Mesenteric fat pad (tissue), 1 donor: ENCODE data around the gene NACA2. TPM values are rescaled to one million over a fixed set of nuclear protein-coding genes. Genes with fewer than 3 reads are reported as not detected.
"Not testable (repeated sequence)": the region's sequence is repeated elsewhere in the genome, so short reads cannot be mapped to it uniquely, and the experiment has no call there.

ENCODE experiments used
- DNase-seq: peaks from one replicate; pipeline ENCODE4 v3.0.0-alpha.2; 2020; ENCODE audit warnings: low spot score
- total RNA-seq: library from RNA; stranded (reverse); fragmentation: NEBNext Ultra II Directional; extraction: Animal tissue kit (Norgen Biotek cat#: 25700); gene quantifications from one replicate; pipeline ENCODE4 v1.2.1, GENCODE V29; 2021
- donor health status: DM: yes; HTN: yes; CAD: no.

Gene NACA2
- total RNA-seq, 1 donor from 2014 or later: not detected

- DNase-seq: no peak
Measured at GRCh38 chr17:61578645-61579044, 12.4 kb downstream of the NACA2 start.

DNA sequence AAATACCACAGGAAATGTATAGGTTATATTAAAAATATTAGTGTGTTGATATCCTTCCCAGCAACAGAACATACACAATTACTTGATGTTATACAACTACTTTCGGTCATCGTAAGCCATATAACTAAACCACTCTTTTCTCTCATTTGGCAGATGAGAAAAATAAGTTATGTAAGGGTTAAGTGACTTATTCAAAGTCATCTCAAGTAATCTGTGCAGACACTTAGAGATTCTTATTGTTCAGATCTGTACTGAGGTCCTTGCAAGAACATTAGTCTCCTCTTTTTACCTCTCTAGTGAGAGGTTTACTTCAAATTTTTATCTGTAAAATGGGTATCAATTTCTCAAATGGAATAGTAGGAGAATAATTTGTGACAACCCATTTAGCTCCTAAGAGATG, 15.0 kb downstream of the NACA2 start:
- DNase-seq: no peak

DNA sequence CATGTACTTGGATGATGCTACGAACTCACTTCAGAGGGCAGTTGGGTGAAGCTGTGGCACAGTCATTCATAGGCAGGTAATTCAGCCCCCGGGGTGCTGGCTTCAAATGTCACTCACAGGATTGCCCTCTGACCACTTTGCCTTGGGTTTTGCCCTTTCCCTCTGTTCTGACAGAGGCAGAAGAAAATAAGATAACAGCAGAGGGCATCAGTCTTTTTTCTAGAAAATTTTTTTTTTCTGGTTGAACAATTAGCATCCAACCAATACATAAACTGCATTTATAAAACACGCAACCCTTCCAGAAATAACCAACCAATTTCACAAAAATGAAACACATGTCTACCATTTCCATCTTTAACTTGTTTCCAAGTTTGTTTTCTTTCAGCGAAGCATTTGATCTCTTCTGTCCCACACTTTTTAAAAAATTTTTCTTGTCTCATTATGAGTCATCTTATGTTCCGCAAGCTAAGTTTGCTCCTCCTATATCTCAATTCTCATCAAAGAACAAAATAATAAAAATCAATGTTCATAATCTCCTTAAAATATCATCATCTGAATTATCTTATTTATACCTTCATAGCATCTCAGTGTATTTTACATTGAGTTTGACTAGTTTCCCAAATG, 15.6 kb downstream of the NACA2 start:
- no peak for DNase-seq

DNA sequence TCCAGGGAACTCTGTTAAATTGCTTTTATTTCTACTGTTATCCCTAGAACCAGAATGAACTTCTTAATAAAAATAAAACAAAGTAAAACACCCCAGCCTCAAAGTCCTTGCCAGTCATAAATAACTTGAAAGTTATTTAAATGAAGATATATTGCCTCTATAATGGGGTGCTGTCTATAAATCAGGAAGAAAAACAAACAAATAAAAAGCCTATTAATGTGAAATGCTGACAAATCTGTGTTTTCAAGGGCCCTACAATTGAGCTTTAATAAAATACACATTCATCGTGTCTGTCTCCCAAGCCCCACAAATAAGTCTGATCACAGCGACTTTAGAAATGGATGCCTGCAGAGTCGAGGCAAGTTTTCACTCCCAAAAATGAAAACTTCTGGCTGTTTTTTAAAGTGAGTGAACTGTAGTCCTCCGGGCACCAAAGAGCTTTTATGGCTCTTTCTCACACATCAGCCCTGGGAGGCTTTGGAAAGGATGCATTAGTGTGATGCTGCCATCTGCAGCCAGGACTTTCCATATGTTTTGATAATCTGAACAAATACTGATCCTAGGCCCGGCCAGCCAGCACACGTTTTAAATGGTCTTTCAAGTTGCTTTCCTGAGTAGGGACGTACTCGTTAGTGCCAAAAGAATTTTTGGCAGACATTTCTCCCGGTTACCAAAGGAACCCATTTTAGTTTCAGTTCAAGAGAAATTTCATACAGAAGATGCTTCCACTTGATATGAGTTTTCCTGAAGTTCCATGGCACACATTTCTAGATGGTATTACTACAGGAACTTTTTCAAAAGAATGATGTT, 16.3 kb downstream of the NACA2 start:
- DNase-seq: no peak

DNA sequence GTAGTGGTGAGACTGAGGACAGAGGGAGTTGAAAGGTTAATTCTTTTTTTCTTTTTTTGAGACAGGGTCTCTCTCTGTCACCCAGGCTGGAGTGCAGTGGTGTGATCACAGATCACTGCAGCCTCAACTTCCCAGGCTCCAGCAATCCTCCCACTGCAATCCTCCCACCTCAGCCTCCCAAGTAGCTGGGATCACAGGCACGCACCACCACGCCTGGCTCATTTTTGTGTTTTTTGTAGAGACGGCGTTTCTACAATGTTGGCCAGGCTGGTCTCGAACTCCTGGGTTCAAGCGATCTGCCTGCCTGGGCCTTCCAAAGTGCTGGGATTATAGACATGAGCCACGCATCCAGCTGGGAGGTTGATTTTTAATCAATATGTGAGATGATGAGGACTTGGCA, 18.5 kb downstream of the NACA2 start:
- DNase-seq: not testable (repeated sequence)

GRCh38 chr17:61571624-61572023, 19.4 kb downstream of the NACA2 start:
- DNase-seq: no peak

DNA sequence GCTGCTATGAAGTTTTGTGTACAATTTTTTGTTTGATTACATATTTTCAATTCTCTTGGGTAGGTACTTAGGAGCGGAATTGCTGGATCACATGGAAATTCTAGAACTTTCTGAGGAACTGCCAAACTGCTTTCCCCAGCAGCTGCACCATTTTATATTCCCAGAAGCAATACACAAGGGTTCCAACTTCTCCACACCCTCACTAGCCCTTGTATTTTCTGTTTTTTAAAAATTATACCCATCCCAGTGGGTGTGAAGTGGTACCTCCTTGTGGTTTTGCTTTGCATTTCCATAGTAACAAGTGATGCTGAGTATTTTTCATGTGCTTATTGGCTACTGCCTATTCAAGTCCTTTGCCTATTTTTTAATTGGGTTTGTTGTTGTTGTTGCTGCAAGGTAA, 20.9 kb downstream of the NACA2 start:
- DNase-seq: no peak

GRCh38 chr17:61569525-61569924, 21.5 kb downstream of the NACA2 start:
- not testable (repeated sequence) for DNase-seq

GRCh38 chr17:61568219-61569072, 22.6 kb downstream of the NACA2 start:
- no peak for DNase-seq

DNA sequence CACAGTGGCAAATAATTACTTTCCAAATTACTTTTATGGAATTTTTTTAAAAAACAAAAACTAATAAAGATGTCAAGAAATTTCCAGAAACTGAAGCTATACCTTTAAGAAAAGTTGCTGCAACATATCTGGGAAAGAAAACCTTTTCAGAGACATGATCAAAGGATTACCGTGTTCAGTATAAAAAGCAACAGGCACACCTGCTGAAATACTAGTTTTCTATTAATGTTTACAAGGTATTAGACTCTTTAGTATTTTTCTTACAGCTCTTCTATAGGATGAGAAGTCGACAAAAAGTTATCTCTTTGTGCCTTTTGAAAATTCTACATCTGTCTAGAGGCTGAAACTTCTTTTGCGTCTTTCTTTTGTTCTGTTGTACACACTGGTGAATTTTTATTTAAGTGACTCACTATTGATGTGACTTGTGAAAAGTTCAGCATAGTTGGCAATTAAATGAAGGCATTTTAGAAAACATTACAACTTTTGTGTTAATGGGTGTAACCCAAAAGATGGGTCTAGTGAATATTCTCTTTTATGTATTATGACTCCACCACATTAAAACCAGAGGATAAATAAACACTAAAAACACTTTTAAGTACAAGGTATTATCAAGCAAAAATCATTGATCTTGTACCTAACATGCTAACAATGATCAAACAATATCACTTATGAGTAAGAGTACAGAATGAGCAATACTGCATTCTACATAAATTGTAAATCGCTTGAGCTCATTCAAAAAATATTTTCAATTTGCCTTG, 23.8 kb downstream of the NACA2 start:
- DNase-seq: no peak

DNA sequence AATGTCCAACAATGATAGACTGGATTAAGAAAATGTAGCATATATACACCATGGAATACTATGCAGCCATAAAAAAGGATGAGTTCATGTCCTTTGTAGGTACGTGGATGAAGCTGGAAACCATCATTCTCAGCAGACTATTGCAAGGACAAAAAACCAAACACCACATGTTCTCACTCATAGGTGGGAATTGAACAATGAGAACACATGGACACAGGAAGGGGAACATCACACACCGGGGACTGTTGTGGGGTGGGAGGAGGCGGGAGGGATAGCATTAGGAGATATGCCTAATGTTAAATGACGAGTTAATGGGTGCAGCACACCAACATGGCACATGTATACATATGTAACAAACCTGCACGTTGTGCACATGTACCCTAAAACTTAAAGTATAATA, 24.6 kb downstream of the NACA2 start:
- DNase-seq: not testable (repeated sequence)

DNA sequence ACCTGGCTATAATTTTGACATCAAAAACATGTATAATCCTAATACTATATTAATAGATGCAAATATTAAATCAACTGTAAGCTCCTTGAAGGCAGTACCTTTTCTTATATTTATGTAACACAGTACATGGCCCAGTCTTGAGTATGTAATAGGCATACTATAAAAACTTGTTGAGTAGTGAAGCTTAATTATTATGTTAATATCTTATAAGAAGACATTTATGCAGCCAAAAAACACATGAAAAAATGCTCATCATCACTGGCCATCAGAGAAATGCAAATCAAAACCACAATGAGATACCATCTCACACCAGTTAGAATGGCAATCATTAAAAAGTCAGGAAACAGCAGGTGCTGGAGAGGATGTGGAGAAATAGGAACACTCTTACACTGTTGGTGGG, 25.2 kb downstream of the NACA2 start:
- DNase-seq: not testable (repeated sequence)

GRCh38 chr17:61565213-61565612, 25.8 kb downstream of the NACA2 start:
- no peak for DNase-seq

- no peak for DNase-seq
Measured at GRCh38 chr17:61562287-61562686, 28.7 kb downstream of the NACA2 start.

DNA sequence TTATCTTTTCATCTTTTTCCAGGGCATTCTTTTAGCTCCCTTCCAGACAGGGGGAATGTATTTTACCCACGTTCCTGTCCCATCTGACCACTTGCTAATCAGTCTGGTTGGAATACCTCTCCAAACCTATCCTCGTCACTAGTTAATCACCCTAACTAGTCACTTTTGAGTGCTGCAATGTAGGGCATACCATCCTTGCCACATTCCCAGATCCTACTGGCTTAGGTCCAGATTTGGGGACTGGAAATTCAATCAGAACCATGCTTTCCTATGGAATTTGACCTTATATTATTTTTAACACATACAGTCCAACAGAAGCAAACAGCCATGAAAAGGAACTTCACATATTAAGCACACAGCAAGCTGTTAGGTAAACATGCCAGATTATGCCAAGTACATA, 29.7 kb downstream of the NACA2 start:
- DNase-seq: no peak

GRCh38 chr17:61560071-61560470, 30.9 kb downstream of the NACA2 start:
- DNase-seq: no peak

GRCh38 chr17:61556224-61557188, 34.5 kb downstream of the NACA2 start:
- DNase-seq: no peak

GRCh38 chr17:61555127-61555566, 35.9 kb downstream of the NACA2 start:
- no peak for DNase-seq

DNA sequence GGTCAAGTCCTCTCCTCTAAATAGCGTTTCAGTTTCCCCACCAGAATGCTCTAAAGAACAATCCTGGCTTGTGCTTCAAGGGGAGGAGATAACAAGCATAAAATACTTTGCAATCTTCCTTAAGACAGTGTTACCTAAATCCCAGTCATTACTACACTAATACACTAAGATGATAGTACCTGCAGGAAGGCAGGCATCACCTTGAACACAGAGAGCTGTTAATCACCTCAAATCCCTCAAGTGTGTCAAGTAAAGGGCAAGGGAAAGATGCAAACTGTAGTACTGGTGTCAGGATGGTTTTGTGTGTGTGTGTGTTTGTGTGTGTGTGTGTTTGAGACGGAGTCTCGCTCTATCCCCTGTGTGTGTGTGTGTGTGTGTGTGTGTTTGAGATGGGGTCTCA, 36.8 kb downstream of the NACA2 start:
- no peak for DNase-seq

DNA sequence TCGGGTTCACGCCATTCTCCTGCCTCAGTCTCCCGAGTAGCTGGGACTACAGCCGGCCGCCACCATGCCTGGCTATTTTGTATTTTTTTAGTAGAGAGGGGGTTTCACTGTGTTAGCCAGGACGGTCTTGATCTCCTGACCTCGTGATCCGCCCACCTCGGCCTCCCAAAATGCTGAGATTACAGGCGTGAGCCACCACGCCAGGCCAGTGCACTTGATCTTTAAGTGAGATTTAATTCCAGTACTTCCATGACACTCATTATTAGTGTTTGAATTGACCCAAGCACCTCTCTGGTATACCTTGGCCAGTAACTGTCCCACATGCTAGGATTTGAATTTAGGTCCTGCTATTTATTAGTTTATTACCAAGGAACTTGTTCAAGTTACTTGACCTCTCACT, 38.5 kb downstream of the NACA2 start:
- DNase-seq: not testable (repeated sequence)
